Vagina (tissue), 2 donors: ENCODE results near the gene NHLRC2.

ENCODE experiments used
- CTCF ChIP-seq, 3 experiments: fragments of 450-650 bp in 2 of 3; fragments of 200-600 bp in 1 of 3; sonication (generic) in 1 of 3; IDR thresholded peaks; one replicate each; pipeline ENCODE4 v1.5.1; 2017 to 2019; ENCODE audit warnings: antibody characterized with exemption in 3 of 3, mild to moderate bottlenecking in 2 of 3, moderate library complexity in 2 of 3
- POLR2A ChIP-seq, 2 donors: fragments of 450-650 bp; IDR thresholded peaks; one replicate each; pipeline ENCODE4 v1.6.1; 2017; ENCODE audit warnings: antibody characterized with exemption in 2 of 2, mild to moderate bottlenecking in 2 of 2, moderate library complexity in 2 of 2

GRCh38 chr10:113914956-113915355 lies 60.5 kb downstream of the NHLRC2 start:
- TF ChIP-seq POLR2A (IDR thresholded peaks at IDR 0.05) (no peak), CTCF (IDR thresholded peaks at IDR 0.05) (no peak)
